A673 (cell line): ENCODE measurements around the gene NFU1. TPM values are rescaled to one million over a fixed set of nuclear protein-coding genes. Genes with fewer than 3 reads are reported as not detected.

Experiments used
- BruUV-seq: library from RNA; stranded (reverse); fragments of 400-500 nt; replicated peaks from 2 replicates; lab custom pipeline; 2021; lab: Mats Ljungman, UMichigan
- CTCF ChIA-PET: fragments of 300-600 bp; sonication (Branson Sonifier 250); formaldehyde crosslinking; loops from one replicate; lab custom pipeline; 2022; ENCODE audit warnings: antibody characterized with exemption; lab: Charles Lee
- POLR2A ChIA-PET: fragments of 300-600 bp; sonication (Branson Sonifier 250); formaldehyde crosslinking; loops from one replicate; lab custom pipeline; 2022; ENCODE audit warnings: antibody characterized with exemption; ENCODE audit not compliant: low non-redundant PET; lab: Charles Lee
- DNase-seq: peaks from one replicate; pipeline ENCODE4 v3.0.0-alpha.2; 2015; ENCODE audit warnings: low spot score
- H3K27ac ChIP-seq: fragments of 200-600 bp; sonication (generic); 2 replicates; pipeline ENCODE4 v1.5.1; 2016; ENCODE audit warnings: mixed run types, low read depth, mild to moderate bottlenecking, mixed read lengths, antibody characterized with exemption, low read length; ENCODE audit not compliant: poor library complexity, severe bottlenecking
- H3K27me3 ChIP-seq: fragments of 200-600 bp; sonication (generic); replicated peaks from 2 replicates; pipeline ENCODE4 v1.6.1; 2017; ENCODE audit warnings: mixed run types, low read depth, mild to moderate bottlenecking, mixed read lengths, antibody characterized with exemption, low read length; ENCODE audit not compliant: insufficient read depth, poor library complexity
- H3K36me3 ChIP-seq: fragments of 200-600 bp; sonication (generic); 2 replicates; pipeline ENCODE4 v1.6.1; 2016; ENCODE audit warnings: mixed run types, mild to moderate bottlenecking, mixed read lengths, antibody characterized with exemption, low read length; ENCODE audit not compliant: insufficient read depth, poor library complexity, severe bottlenecking
- H3K4me1 ChIP-seq: fragments of 200-600 bp; sonication (generic); 2 replicates; pipeline ENCODE4 v1.6.1; 2017; ENCODE audit warnings: mixed run types, mild to moderate bottlenecking, mixed read lengths, antibody characterized with exemption, low read length; ENCODE audit not compliant: insufficient read depth, poor library complexity, severe bottlenecking
- H3K4me3 ChIP-seq: fragments of 200-600 bp; sonication (generic); 2 replicates; pipeline ENCODE4 v1.5.1; 2016; ENCODE audit warnings: low read depth, mixed run types, mild to moderate bottlenecking, mixed read lengths, low read length; ENCODE audit not compliant: poor library complexity, severe bottlenecking
- H3K9me3 ChIP-seq: fragments of 200-600 bp; sonication (generic); 2 replicates; pipeline ENCODE4 v1.6.1; 2016; ENCODE audit warnings: mixed run types, low read depth, mild to moderate bottlenecking, mixed read lengths, antibody characterized with exemption, low read length; ENCODE audit not compliant: poor library complexity, severe bottlenecking
- CTCF ChIP-seq: fragments of 300-800, 200-600 bp; sonication (generic); conservative IDR thresholded peaks from 2 replicates; pipeline ENCODE4 v1.5.1; 2017; ENCODE audit warnings: low read depth, mild to moderate bottlenecking, antibody characterized with exemption, low read length, moderate library complexity, mixed read lengths
- EZH2 ChIP-seq: fragments of 200-600 bp; sonication (generic); IDR thresholded peaks from 2 replicates; pipeline ENCODE4 v1.6.1; 2017; ENCODE audit warnings: borderline replicate concordance, low read depth, mild to moderate bottlenecking, mixed read lengths, antibody characterized with exemption, low read length; ENCODE audit not compliant: poor library complexity, severe bottlenecking
- intact Hi-C: fragments of 100-400 bp; cut with micrococcal nuclease; formaldehyde crosslinking; loops from one replicate; pipeline ENCODE4 v1.10.0; 2022; ENCODE audit not compliant: unreplicated experiment
- total RNA-seq: library from RNA; stranded (reverse); gene quantifications from 2 replicates; pipeline ENCODE4 v1.2.3, GENCODE V29; 2021

NFU1 gene
- total RNA-seq, 1 experiment from 2014 or later, result 54.3 TPM

DNA sequence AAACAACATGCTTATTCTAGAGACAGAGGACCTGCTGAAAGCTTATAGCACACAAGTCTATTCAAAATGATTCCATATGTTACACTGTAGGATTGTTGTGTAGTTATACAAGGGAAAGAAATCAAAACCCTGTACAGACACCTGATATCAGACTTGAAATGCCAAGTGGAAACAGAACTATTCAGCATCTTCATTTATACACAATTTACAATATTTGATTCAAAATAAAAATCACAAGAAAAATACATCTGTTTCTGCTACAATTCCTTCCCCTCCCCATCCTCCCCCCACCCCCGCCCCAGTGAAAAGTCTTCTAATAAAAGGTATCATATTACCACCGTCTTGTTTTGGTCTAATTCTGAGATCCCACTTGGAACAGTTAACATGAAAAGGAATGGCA is 37.5 kb upstream of the NFU1 start:
- CTCF ChIA-PET, result no interaction called here
- no peak overlapping the region for H3K4me3 ChIP-seq
- POLR2A ChIA-PET, result no interaction called here
- H3K27ac ChIP-seq, result no peak overlapping the region
- no peaks in the 10 kb centered on the region for H3K36me3 ChIP-seq
- intact Hi-C loops, result no loop called here
- no TSS peak for BruUV-seq
- DNase-seq, result no peak
- no peaks in the 10 kb centered on the region for H3K27me3 ChIP-seq
- TF ChIP-seq CTCF, result no peak
- TF ChIP-seq EZH2, result no peak
- H3K9me3 ChIP-seq, result no peaks in the 10 kb centered on the region
- no peaks in the 10 kb centered on the region for H3K4me1 ChIP-seq

- Histone ChIP-seq H3K9me3 (no peaks in the 10 kb centered on the region), H3K27me3 (no peaks in the 10 kb centered on the region), H3K36me3 (no peaks in the 10 kb centered on the region), H3K27ac (no peak overlapping the region), H3K4me3 (no peak overlapping the region), H3K4me1 (no peaks in the 10 kb centered on the region)
- ChIA-PET POLR2A (no interaction called here), CTCF (no interaction called here)
- no TSS peak for BruUV-seq
- intact Hi-C loops, result no loop called here
- TF ChIP-seq EZH2 (no peak), CTCF (no peak)
- no peak for DNase-seq
Observed at GRCh38 chr2:69471793-69472192, 34.6 kb upstream of the NFU1 start.

- ChIA-PET POLR2A (no interaction called here), CTCF (no interaction called here)
- TF ChIP-seq EZH2 (no peak), CTCF (no peak)
- H3K4me3 ChIP-seq, result no peak overlapping the region
- no peak for DNase-seq
- no peaks in the 10 kb centered on the region for H3K4me1 ChIP-seq
- no peaks in the 10 kb centered on the region for H3K27me3 ChIP-seq
- no peak overlapping the region for H3K27ac ChIP-seq
- no TSS peak for BruUV-seq
- intact Hi-C loops, result no loop called here
- H3K9me3 ChIP-seq, result no peaks in the 10 kb centered on the region
- H3K36me3 ChIP-seq, result no peaks in the 10 kb centered on the region
Observed at GRCh38 chr2:69470911-69471310, 33.7 kb upstream of the NFU1 start.
